GM23338 (cell line): ENCODE measurements around the gene OR52E1. TPM values are rescaled to one million over a fixed set of nuclear protein-coding genes. Genes with fewer than 3 reads are reported as not detected.
A peak's percentile ranks its signal among the peaks of the same experiment; 100 is the strongest.

Source experiments
- ATAC-seq: fragments of 200-7000 bp; cut with Tn5 transposase; 3 replicates; pipeline ENCODE4 v1.9.1; 2020
- DNase-seq: peaks from one replicate; pipeline ENCODE4 v3.0.0-alpha.2; 2015; ENCODE audit warnings: low spot score
- H2AFZ ChIP-seq: fragments of 200-600 bp; sonication (generic); 2 replicates; pipeline ENCODE4 v1.8.0; 2016; ENCODE audit warnings: antibody characterized with exemption, mild to moderate bottlenecking, moderate library complexity
- H3F3A ChIP-seq: fragments of 200-600 bp; sonication (generic); replicated peaks from 2 replicates; pipeline ENCODE4 v1.8.0; 2017; ENCODE audit warnings: antibody characterized with exemption, mixed run types, low read depth
- H3K27ac ChIP-seq: fragments of 200-600 bp; sonication (generic); 2 replicates; pipeline ENCODE4 v1.6.1; 2016; ENCODE audit warnings: low read depth
- H3K27me3 ChIP-seq: fragments of 200-600 bp; sonication (generic); 2 replicates; pipeline ENCODE4 v1.8.0; 2016; ENCODE audit warnings: mild to moderate bottlenecking, mixed run types, moderate library complexity; ENCODE audit not compliant: insufficient read depth
- H3K36me3 ChIP-seq: fragments of 200-600 bp; sonication (generic); 2 replicates; pipeline ENCODE4 v1.8.0; 2016; ENCODE audit warnings: mild to moderate bottlenecking; ENCODE audit not compliant: insufficient read depth
- H3K4me1 ChIP-seq: fragments of 200-600 bp; sonication (generic); 2 replicates; pipeline ENCODE4 v1.8.0; 2016; ENCODE audit warnings: mild to moderate bottlenecking, moderate library complexity; ENCODE audit not compliant: insufficient read depth
- H3K4me2 ChIP-seq: fragments of 200-600 bp; sonication (generic); 2 replicates; pipeline ENCODE4 v1.7.1; 2017; ENCODE audit warnings: mixed run types
- H3K4me3 ChIP-seq: fragments of 200-600 bp; sonication (generic); 2 replicates; pipeline ENCODE4 v1.6.1; 2016; ENCODE audit warnings: mixed run types
- H3K79me2 ChIP-seq: fragments of 200-600 bp; sonication (generic); replicated peaks from 2 replicates; pipeline ENCODE4 v1.8.0; 2017; ENCODE audit warnings: mild to moderate bottlenecking; ENCODE audit not compliant: insufficient read depth
- H3K9me2 ChIP-seq: fragments of 200-600 bp; sonication (generic); 2 replicates; pipeline ENCODE4 v1.8.0; 2017; ENCODE audit not compliant: insufficient read depth
- H4K20me1 ChIP-seq: fragments of 200-600 bp; sonication (generic); replicated peaks from 2 replicates; pipeline ENCODE4 v1.8.0; 2017; ENCODE audit warnings: mild to moderate bottlenecking; ENCODE audit not compliant: insufficient read depth
- H3K27ac Mint-ChIP-seq: 2 replicates; pipeline ENCODE4 v1.8.0; 2020; ENCODE audit warnings: inconsistent platforms, mild to moderate bottlenecking, moderate library complexity, mixed read lengths
- H3K27me3 Mint-ChIP-seq: 3 replicates; pipeline ENCODE4 v1.8.0; 2022; ENCODE audit warnings: low read depth, mild to moderate bottlenecking, moderate library complexity, mixed read lengths, inconsistent platforms; ENCODE audit not compliant: insufficient read depth, poor library complexity
- H3K36me3 Mint-ChIP-seq: 3 replicates; pipeline ENCODE4 v1.8.0; 2021; ENCODE audit warnings: low read depth, mild to moderate bottlenecking, inconsistent platforms, moderate library complexity, mixed read lengths
- H3K4me1 Mint-ChIP-seq: 3 replicates; pipeline ENCODE4 v1.8.0; 2020; ENCODE audit warnings: mild to moderate bottlenecking, inconsistent platforms, mixed read lengths
- H3K4me3 Mint-ChIP-seq: 3 replicates; pipeline ENCODE4 v1.8.0; 2021; ENCODE audit warnings: moderate library complexity, mild to moderate bottlenecking, inconsistent platforms, mixed read lengths
- H3K9me3 Mint-ChIP-seq: 3 replicates; pipeline ENCODE4 v1.8.0; 2020; ENCODE audit warnings: moderate library complexity, mild to moderate bottlenecking, inconsistent platforms, mixed read lengths
- EZH2 ChIP-seq: fragments of 200-600 bp; sonication (generic); IDR thresholded peaks from one replicate; pipeline ENCODE4 v1.8.0; 2017; ENCODE audit warnings: antibody characterized with exemption, mild to moderate bottlenecking, low read depth; ENCODE audit not compliant: unreplicated experiment
- EZH2phosphoT487 ChIP-seq: fragments of 200-600 bp; sonication (generic); IDR thresholded peaks from one replicate; pipeline ENCODE4 v1.8.1; 2018; ENCODE audit warnings: antibody characterized with exemption; ENCODE audit not compliant: unreplicated experiment
- JUNB ChIP-seq: IDR thresholded peaks from one replicate; pipeline ENCODE4 v1.6.1; 2016; ENCODE audit warnings: antibody characterized with exemption; ENCODE audit not compliant: unreplicated experiment
- NANOG ChIP-seq: IDR thresholded peaks from 2 replicates; pipeline ENCODE4 v1.6.1; 2016; ENCODE audit warnings: antibody characterized with exemption, borderline replicate concordance
- POLR2AphosphoS5 ChIP-seq: IDR thresholded peaks from 2 replicates; pipeline ENCODE4 v1.6.1; 2016; ENCODE audit warnings: antibody characterized with exemption, low read depth
- STAT1 ChIP-seq: IDR thresholded peaks from one replicate; pipeline ENCODE4 v1.6.1; 2016; ENCODE audit warnings: antibody characterized with exemption; ENCODE audit not compliant: unreplicated experiment
- ZNF114 ChIP-seq: fragments of 250-450 bp; sonication (Bioruptor Pico); IDR thresholded peaks from 2 replicates; pipeline ENCODE4 v1.5.0; 2020; ENCODE audit warnings: mild to moderate bottlenecking, moderate library complexity
- ZNF462 ChIP-seq: fragments of 250-450 bp; sonication (Bioruptor Pico); IDR thresholded peaks from 2 replicates; pipeline ENCODE4 v1.5.0; 2020; ENCODE audit warnings: mild to moderate bottlenecking, moderate library complexity
- polyA plus RNA-seq: library from polyadenylated mRNA; unstranded; fragments of >200 nt; fragmentation: Nextera tagmentation; extraction: Ambion mirVana; gene quantifications from 2 replicates; pipeline ENCODE4 v1.2.1, GENCODE V29; 2016
- total RNA-seq: library from RNA; depleted of rRNA; stranded (reverse); fragments of >200 nt; shearing (Covaris generic); gene quantifications from 2 replicates; pipeline ENCODE4 v1.2.3, GENCODE V29; 2014
- TF ChIP-seq, protein P1 (sequence below): IDR thresholded peaks from 2 replicates; pipeline ENCODE4 v1.6.1; 2016; ENCODE audit warnings: antibody characterized with exemption

OR52E1 gene
- total and polyA plus RNA-seq, 2 experiments from 2014 or later: not detected

DNA sequence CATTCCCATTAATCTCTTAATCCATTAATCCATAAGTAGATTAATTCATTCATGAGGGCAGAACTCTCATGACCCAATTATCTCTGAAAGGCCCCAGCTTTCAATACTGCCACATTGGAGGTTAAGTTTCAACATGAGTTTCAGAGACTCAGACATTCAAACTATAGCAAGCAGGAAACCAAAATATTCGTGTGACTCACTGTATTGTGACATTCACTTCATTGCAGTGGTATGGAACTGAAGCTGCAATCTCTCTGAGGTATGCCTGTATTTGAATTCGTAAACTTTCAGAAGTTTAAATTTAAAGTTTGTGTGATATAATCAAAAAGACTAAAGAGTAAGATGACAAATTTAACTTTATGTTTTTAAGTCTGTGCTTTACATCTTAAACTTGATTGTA lies 26.0 kb upstream of the OR52E1 start (continued):
- TF ChIP-seq ZNF462: no peak

DNA sequence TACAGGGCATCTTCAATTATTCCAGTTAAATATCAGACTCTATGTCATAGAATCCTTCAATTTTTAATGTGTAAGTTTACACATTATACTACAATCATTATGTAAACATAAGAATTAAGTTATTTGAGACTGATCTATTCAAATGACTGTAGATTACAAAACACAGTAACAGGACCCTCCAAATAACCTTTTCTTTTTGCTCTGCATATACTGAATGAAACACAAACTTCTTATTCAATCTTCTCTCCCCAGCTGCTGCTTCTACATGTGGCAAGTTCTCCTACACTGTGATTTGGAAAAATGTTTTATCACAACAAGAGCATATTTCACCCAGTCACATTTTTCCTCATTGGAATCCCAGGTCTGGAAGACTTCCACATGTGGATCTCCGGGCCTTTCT lies 23.1 kb upstream of the OR52E1 start, which contains the start of gene OR52J3:
OR52J3 (plus strand) TSS at position 301 of the 400 bp plus-strand sequence; CDS start at position 301, 0 bp downstream.
- Histone ChIP-seq H3K27me3 (no peaks in the 10 kb centered on the region), H3K36me3 (no peaks in the 10 kb centered on the region), H4K20me1 (no peaks in the 10 kb centered on the region), H3K4me3 (no peak within 1 kb of the TSS), H2AFZ (peak within 1 kb of the TSS; percentile 12; the same call in 1 of the 2 replicates), H3K9me2 (no peaks in the 10 kb centered on the region), H3K27ac (no peak within 1 kb of the TSS), H3K79me2 (no peaks in the 10 kb centered on the region), H3F3A (no peaks in the 10 kb centered on the region), H3K4me2 (no peak within 1 kb of the TSS), H3K4me1 (no peaks in the 10 kb centered on the region)
- ATAC-seq (no peak), DNase-seq (no peak)
- Mint-ChIP-seq H3K4me1 (peaks cover 7% of the 10 kb centered on the region), H3K27me3 (no peaks in the 10 kb centered on the region), H3K9me3 (no peaks in the 10 kb centered on the region), H3K4me3 (no peak within 1 kb of the TSS), H3K27ac (no peak within 1 kb of the TSS), H3K36me3 (no peaks in the 10 kb centered on the region)
- TF ChIP-seq ZNF114 (CRISPR knock-in tag): no peak
- no peak for TF ChIP-seq NANOG

DNA sequence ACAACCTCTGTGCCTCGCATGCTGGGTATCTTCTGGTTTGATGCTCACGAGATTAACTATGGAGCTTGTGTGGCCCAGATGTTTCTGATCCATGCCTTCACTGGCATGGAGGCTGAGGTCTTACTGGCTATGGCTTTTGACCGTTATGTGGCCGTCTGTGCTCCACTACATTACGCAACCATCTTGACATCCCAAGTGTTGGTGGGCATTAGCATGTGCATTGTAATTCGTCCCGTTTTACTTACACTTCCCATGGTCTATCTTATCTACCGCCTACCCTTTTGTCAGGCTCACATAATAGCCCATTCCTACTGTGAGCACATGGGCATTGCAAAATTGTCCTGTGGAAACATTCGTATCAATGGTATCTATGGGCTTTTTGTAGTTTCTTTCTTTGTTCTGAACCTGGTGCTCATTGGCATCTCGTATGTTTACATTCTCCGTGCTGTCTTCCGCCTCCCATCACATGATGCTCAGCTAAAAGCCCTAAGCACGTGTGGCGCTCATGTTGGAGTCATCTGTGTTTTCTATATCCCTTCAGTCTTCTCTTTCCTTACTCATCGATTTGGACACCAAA lies 22.5 kb upstream of the OR52E1 start:
- H3K27ac Mint-ChIP-seq: no peak overlapping the region
- no peak for ATAC-seq
- no peaks in the 10 kb centered on the region for H3K9me2 ChIP-seq
- no peak for TF ChIP-seq JUNB
- TF ChIP-seq EZH2phosphoT487: no peak
- no peak for TF ChIP-seq ZNF114 (CRISPR knock-in tag)
- TF ChIP-seq STAT1: no peak
- TF ChIP-seq EZH2: no peak
- TF ChIP-seq NANOG: no peak
- TF ChIP-seq, protein P1, sequence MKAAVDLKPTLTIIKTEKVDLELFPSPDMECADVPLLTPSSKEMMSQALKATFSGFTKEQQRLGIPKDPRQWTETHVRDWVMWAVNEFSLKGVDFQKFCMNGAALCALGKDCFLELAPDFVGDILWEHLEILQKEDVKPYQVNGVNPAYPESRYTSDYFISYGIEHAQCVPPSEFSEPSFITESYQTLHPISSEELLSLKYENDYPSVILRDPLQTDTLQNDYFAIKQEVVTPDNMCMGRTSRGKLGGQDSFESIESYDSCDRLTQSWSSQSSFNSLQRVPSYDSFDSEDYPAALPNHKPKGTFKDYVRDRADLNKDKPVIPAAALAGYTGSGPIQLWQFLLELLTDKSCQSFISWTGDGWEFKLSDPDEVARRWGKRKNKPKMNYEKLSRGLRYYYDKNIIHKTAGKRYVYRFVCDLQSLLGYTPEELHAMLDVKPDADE: no peak
- TF ChIP-seq POLR2AphosphoS5: no peak

More for the DNA sequence above, 22.5 kb upstream of the OR52E1 start:
- Mint-ChIP-seq H3K9me3 (no peaks in the 10 kb centered on the region), H3K4me1 (peaks cover 7% of the 10 kb centered on the region), H3K27me3 (no peaks in the 10 kb centered on the region), H3K4me3 (no peak overlapping the region), H3K36me3 (no peaks in the 10 kb centered on the region)
- no peaks in the 10 kb centered on the region for H3K79me2 ChIP-seq
- H3F3A ChIP-seq: no peaks in the 10 kb centered on the region
- no peak overlapping the region for H3K27ac ChIP-seq
- peak overlapping the region; percentile 12; the same call in 1 of the 2 replicates for H2AFZ ChIP-seq
- DNase-seq: peak; percentile 23
- no peaks in the 10 kb centered on the region for H4K20me1 ChIP-seq
- H3K27me3 ChIP-seq: no peaks in the 10 kb centered on the region
- no peaks in the 10 kb centered on the region for H3K4me1 ChIP-seq
- H3K4me3 ChIP-seq: no peak overlapping the region
- H3K36me3 ChIP-seq: no peaks in the 10 kb centered on the region
- no peak overlapping the region for H3K4me2 ChIP-seq
